Measurements from ENCODE around the gene RANGRF.

RANGRF gene

GRCh38 chr17:8326511-8327302 is 38.2 kb downstream of the RANGRF start:
- Histone ChIP-seq H3K4me3 (ENCODE audit: low read depth, low read length, poor library complexity, severe bottlenecking) (no peak overlapping the region), H3K4me2 (ENCODE audit: low read length) (no peak overlapping the region)

GRCh38 chr17:8327303-8327649 is 38.8 kb downstream of the RANGRF start:
- Histone ChIP-seq H3K27ac (ENCODE audit: low read depth, low read length, poor library complexity, severe bottlenecking) (no peak overlapping the region), H3K4me1 (ENCODE audit: insufficient read depth, low read length, severe bottlenecking) (no peaks in the 10 kb centered on the region), H3K9ac (ENCODE audit: low read length) (no peak overlapping the region), H3K4me2 (ENCODE audit: low read length) (no peak overlapping the region), H3F3A (ENCODE audit: insufficient read depth, low read length) (no peaks in the 10 kb centered on the region), H3K4me3 (ENCODE audit: low read depth, low read length, poor library complexity, severe bottlenecking) (no peak overlapping the region), H2AFZ (ENCODE audit: low read length) (no peak overlapping the region), H3K36me3 (ENCODE audit: insufficient read depth, low read length) (no peaks in the 10 kb centered on the region), H3K9me2 (ENCODE audit: low read depth, low read length) (no peaks in the 10 kb centered on the region), H4K20me1 (ENCODE audit: insufficient read depth, low read length) (no peaks in the 10 kb centered on the region), H3K9me3 (ENCODE audit: low read length) (no peaks in the 10 kb centered on the region), H3K27me3 (ENCODE audit: insufficient read depth, low read length) (0 out of 2 replicates have a peak, but pooled peaks cover 3% of the 10 kb centered on the region), H3K79me2 (ENCODE audit: insufficient read depth, low read length) (no peaks in the 10 kb centered on the region)
- TF ChIP-seq EZH2 (IDR thresholded peaks at IDR 0.05; ENCODE audit: borderline replicate concordance, low read length) (no peak), CTCF (IDR thresholded peaks at IDR 0.05; ENCODE audit: low read length) (no peak)

More at GRCh38 chr17:8326511-8327302, 38.2 kb downstream of the RANGRF start:
- no peaks in the 10 kb centered on the region for H3K9me3 ChIP-seq (ENCODE audit: low read length)
- no peaks in the 10 kb centered on the region for H3F3A ChIP-seq (ENCODE audit: insufficient read depth, low read length)
- no peak for TF ChIP-seq EZH2 (IDR thresholded peaks at IDR 0.05; ENCODE audit: borderline replicate concordance, low read length)
- TF ChIP-seq CTCF (IDR thresholded peaks at IDR 0.05; ENCODE audit: low read length) = no peak
- no peak overlapping the region for H3K9ac ChIP-seq (ENCODE audit: low read length)
- H2AFZ ChIP-seq (ENCODE audit: low read length) = no peak overlapping the region
- H3K79me2 ChIP-seq (ENCODE audit: insufficient read depth, low read length) = no peaks in the 10 kb centered on the region
- H3K4me1 ChIP-seq (ENCODE audit: insufficient read depth, low read length, severe bottlenecking) = no peaks in the 10 kb centered on the region
- 0 out of 2 replicates have a peak, but pooled peaks cover 3% of the 10 kb centered on the region for H3K27me3 ChIP-seq (ENCODE audit: insufficient read depth, low read length)
- H3K9me2 ChIP-seq (ENCODE audit: low read depth, low read length) = no peaks in the 10 kb centered on the region
- no peak overlapping the region for H3K27ac ChIP-seq (ENCODE audit: low read depth, low read length, poor library complexity, severe bottlenecking)
- H3K36me3 ChIP-seq (ENCODE audit: insufficient read depth, low read length) = no peaks in the 10 kb centered on the region
- H4K20me1 ChIP-seq (ENCODE audit: insufficient read depth, low read length) = no peaks in the 10 kb centered on the region

- no peak overlapping the region for H3K4me2 ChIP-seq (ENCODE audit: low read length)
- no peak overlapping the region for H3K4me3 ChIP-seq (ENCODE audit: low read depth, low read length, poor library complexity, severe bottlenecking)
- no peak overlapping the region for H3K9ac ChIP-seq (ENCODE audit: low read length)
- H3K4me1 ChIP-seq (ENCODE audit: insufficient read depth, low read length, severe bottlenecking) = no peaks in the 10 kb centered on the region
- no peaks in the 10 kb centered on the region for H3K27me3 ChIP-seq (ENCODE audit: insufficient read depth, low read length)
- H3F3A ChIP-seq (ENCODE audit: insufficient read depth, low read length) = no peaks in the 10 kb centered on the region
- TF ChIP-seq CTCF (IDR thresholded peaks at IDR 0.05; ENCODE audit: low read length) = no peak
- no peak for TF ChIP-seq EZH2 (IDR thresholded peaks at IDR 0.05; ENCODE audit: borderline replicate concordance, low read length)
- no peaks in the 10 kb centered on the region for H4K20me1 ChIP-seq (ENCODE audit: insufficient read depth, low read length)
- H2AFZ ChIP-seq (ENCODE audit: low read length) = no peak overlapping the region
- no peak overlapping the region for H3K27ac ChIP-seq (ENCODE audit: low read depth, low read length, poor library complexity, severe bottlenecking)
- H3K79me2 ChIP-seq (ENCODE audit: insufficient read depth, low read length) = no peaks in the 10 kb centered on the region
- no peaks in the 10 kb centered on the region for H3K9me2 ChIP-seq (ENCODE audit: low read depth, low read length)
- no peaks in the 10 kb centered on the region for H3K9me3 ChIP-seq (ENCODE audit: low read length)
- H3K36me3 ChIP-seq (ENCODE audit: insufficient read depth, low read length) = no peaks in the 10 kb centered on the region
Measured at GRCh38 chr17:8332128-8332527, 43.7 kb downstream of the RANGRF start.
